AG04450 (cell line): ENCODE results near the gene HMOX1. TPM values are rescaled to one million over a fixed set of nuclear protein-coding genes. Genes with fewer than 3 reads are reported as not detected.

Source experiments
- CTCF ChIA-PET: fragments of 300-600, 350-600 bp; formaldehyde crosslinking; extraction: SDS; loops from one replicate; lab custom pipeline; 2022; ENCODE audit warnings: antibody characterized with exemption, inconsistent platforms; lab: Charles Lee
- POLR2A ChIA-PET: fragments of 350-600 bp; formaldehyde crosslinking; extraction: SDS; loops from one replicate; lab custom pipeline; 2021; ENCODE audit warnings: antibody characterized with exemption, inconsistent platforms; lab: Yijun Ruan, JAX
- DNase-seq: peaks from one replicate; pipeline ENCODE4 v3.0.0-alpha.2; 2011; ENCODE audit warnings: low read depth, low spot score
- H3K27ac ChIP-seq: one replicate; pipeline ENCODE4 v1.5.1; 2012; ENCODE audit warnings: low read depth, low read length, control low read depth
- H3K27me3 ChIP-seq: one replicate; pipeline ENCODE4 v1.6.0; 2012; ENCODE audit warnings: low read length; ENCODE audit not compliant: control insufficient read depth, insufficient read depth
- H3K4me3 ChIP-seq: 2 replicates; pipeline ENCODE4 v1.5.1; 2011; ENCODE audit warnings: mild to moderate bottlenecking, low read depth, low read length, control low read depth
- H3K9me3 ChIP-seq: 2 replicates; pipeline ENCODE4 v1.5.1; 2012; ENCODE audit warnings: low read length; ENCODE audit not compliant: control insufficient read depth, insufficient read depth
- polyA plus RNA-seq: library from polyadenylated mRNA; depleted of rRNA; stranded (reverse); fragments of >200 nt; gene quantifications from 2 replicates; pipeline ENCODE4 v1.2.3, GENCODE V29; 2011
- TF ChIP-seq, protein P1 (sequence below): IDR thresholded peaks from 2 replicates; pipeline ENCODE4 v1.5.1; 2011; ENCODE audit warnings: low read depth, low read length, control low read depth, inconsistent platforms

HMOX1 gene
- polyA plus RNA-seq, 1 experiment: 55.2 TPM

DNA sequence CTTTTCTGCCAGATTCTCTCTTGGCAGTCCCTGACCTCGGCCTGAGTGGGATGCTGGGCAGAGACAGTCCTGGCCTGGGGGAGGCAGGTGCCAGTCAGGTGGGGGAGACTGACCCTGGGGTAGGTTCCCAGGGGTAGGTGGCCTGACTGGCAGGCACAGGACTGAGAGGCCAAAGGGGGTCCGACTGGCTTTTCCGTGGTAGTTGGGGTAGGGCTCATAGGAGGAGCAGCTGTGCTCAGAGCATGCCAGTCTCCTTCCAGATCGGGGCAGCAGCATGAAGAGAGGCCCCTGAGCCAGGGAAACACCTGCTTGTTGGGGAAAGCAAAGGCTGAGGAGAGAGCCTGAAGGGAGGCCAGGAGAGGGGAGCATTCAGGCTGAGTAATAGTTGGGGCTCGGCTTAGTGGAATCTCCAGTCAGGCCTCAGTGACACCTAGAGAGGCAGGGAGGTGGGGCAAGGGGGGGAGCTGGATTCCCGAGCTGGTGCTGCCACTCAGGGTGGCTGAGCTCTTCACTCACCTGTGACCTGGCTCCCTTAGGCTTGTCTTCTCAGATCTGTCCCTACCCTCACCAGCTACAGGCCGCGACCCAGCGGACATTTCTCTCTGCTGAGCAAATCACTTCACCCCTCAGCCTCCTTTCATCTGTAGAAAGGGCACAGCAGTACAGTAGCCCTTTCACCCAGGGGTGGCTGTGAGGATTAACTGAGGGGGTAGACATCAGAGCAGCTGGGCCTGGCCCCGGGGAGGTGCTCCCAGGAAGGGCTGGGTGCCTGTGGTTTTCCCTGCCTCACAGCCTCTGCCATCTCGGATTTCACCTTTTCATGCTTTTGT is 45.3 kb downstream of the HMOX1 start:
- DNase-seq: no peak
- Histone ChIP-seq H3K27me3 (no peaks in the 10 kb centered on the region), H3K27ac (peak overlapping the region; percentile 22), H3K9me3 (no peaks in the 10 kb centered on the region), H3K4me3 (no peak overlapping the region)
- TF ChIP-seq, protein P1, sequence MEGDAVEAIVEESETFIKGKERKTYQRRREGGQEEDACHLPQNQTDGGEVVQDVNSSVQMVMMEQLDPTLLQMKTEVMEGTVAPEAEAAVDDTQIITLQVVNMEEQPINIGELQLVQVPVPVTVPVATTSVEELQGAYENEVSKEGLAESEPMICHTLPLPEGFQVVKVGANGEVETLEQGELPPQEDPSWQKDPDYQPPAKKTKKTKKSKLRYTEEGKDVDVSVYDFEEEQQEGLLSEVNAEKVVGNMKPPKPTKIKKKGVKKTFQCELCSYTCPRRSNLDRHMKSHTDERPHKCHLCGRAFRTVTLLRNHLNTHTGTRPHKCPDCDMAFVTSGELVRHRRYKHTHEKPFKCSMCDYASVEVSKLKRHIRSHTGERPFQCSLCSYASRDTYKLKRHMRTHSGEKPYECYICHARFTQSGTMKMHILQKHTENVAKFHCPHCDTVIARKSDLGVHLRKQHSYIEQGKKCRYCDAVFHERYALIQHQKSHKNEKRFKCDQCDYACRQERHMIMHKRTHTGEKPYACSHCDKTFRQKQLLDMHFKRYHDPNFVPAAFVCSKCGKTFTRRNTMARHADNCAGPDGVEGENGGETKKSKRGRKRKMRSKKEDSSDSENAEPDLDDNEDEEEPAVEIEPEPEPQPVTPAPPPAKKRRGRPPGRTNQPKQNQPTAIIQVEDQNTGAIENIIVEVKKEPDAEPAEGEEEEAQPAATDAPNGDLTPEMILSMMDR: no peak
- ChIA-PET POLR2A (interaction anchor here (0.5 kb wide), 1 partner anchor 71 kb away, joined by 3 read pairs; no protein-coding TSS in a partner anchor), CTCF (interaction anchor here (1.1 to 7.7 kb wide), 4 partner anchors 11 to 640 kb away, joined by 3 to 111 read pairs (median 4); no protein-coding TSS in a partner anchor)

DNA sequence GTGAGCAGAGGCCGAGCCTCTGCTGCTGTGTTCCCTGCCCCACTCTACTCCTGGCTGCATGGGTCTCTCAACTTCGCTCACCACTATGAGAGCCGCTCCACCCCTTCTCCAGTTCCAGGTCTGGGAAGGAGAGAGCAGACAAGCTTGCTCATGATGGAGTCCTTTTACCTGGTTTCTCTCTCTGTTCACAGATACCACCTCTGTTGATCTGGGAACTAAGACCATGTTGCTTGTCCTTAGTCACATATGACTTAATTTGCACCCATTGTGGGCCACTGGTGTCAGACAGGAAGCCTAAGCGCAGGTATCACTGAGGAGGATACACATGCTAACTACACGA is 45.9 kb downstream of the HMOX1 start:
- H3K4me3 ChIP-seq: no peak overlapping the region
- ChIA-PET POLR2A (interaction anchor here (0.5 kb wide), 1 partner anchor 72 kb away, joined by 3 read pairs; no protein-coding TSS in a partner anchor), CTCF (interaction anchor here (1.2 to 7.7 kb wide), 3 partner anchors 12 to 156 kb away, joined by 3 to 111 read pairs (median 6); no protein-coding TSS in a partner anchor)
- no peaks in the 10 kb centered on the region for H3K9me3 ChIP-seq
- no peak overlapping the region for H3K27ac ChIP-seq
- TF ChIP-seq, protein P1: no peak
- no peak for DNase-seq
- no peaks in the 10 kb centered on the region for H3K27me3 ChIP-seq

DNA sequence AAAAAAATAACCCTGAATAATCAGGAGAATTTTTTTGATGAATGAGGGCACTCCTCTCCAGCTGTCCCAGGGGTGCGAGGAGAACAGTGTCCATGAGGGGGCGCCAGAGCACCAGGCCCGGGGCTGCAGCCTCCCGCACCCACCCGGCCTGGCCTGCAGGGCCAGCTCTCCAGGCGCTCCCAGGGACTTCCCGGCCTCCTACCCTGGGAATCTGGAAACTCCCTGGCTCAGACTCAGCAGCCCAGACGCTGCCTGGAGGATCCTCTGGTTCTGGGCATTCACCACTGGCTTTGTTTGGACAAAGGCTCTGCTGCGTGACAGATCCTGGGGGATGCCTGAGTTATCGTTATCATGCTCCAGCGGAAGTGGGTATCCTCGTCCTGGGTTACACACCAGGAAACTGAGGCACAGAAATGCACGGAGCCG is 50.0 kb downstream of the HMOX1 start:
- H3K4me3 ChIP-seq: no peak overlapping the region
- DNase-seq: peak; percentile 85
- H3K27ac ChIP-seq: peak overlapping the region; percentile 52
- ChIA-PET POLR2A (interaction anchor here (0.6 to 1.2 kb wide), 8 partner anchors 19 to 541 kb away, joined by 3 to 12 read pairs (median 4); partner anchors contain the start of gene HMOX1), CTCF (interaction anchor here (0.6 to 7.7 kb wide), 36 partner anchors 10 to 694 kb away, joined by 3 to 111 read pairs (median 4); no protein-coding TSS in a partner anchor)
- no peaks in the 10 kb centered on the region for H3K27me3 ChIP-seq
- TF ChIP-seq, protein P1: peak; percentile 98
- peaks cover 20% of the 10 kb centered on the region for H3K9me3 ChIP-seq

DNA sequence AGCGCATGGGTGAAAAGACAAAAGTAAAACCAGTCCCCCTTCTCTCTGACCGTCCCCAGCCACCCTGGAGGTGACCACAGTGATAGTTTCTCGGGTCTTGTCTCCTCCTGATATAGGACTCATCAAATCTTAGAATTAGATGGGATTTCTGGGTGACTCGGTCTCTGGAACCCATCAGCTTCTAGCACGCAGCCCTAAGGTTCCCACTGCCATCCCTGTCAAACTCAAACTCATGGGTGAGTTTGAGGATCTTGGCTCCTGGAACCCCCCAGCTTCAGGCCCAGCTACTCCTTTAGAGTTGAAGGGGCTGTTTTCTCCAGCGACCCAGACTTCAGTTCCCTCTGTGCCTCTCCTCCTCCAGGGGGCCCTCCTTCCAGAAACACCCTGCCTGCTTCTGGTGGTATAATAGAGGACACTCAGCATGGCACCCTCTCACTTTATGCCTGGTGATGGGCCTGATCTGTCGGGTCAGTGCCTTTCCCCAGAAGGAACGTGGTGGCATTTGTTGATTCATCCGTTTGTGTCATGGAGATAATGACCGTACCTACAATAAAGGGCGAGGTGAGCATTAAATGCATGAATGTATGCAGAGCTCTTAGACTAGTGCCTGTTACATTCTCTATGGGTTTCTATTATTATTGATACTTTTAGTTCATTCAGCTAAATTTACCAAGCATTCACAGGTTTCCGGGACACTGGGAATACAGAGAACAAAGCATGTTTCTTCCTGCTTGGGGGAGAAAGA is 50.8 kb downstream of the HMOX1 start:
- no peak for DNase-seq
- H3K4me3 ChIP-seq: no peak overlapping the region
- ChIA-PET POLR2A (interaction anchor here (1.0 to 1.2 kb wide), 2 partner anchors 51 to 151 kb away, joined by 3 to 5 read pairs; partner anchors contain the start of gene HMOX1), CTCF (interaction anchor here (1.0 to 7.7 kb wide), 19 partner anchors 11 to 394 kb away, joined by 3 to 111 read pairs (median 4); no protein-coding TSS in a partner anchor)
- H3K9me3 ChIP-seq: peaks cover 20% of the 10 kb centered on the region
- H3K27me3 ChIP-seq: no peaks in the 10 kb centered on the region
- TF ChIP-seq, protein P1: peak; percentile 10; the same call in 1 of the 2 replicates
- H3K27ac ChIP-seq: peak overlapping the region; percentile 52
